ENCODE results near the gene NAA15. TPM values are rescaled to one million over a fixed set of nuclear protein-coding genes. Genes with fewer than 3 reads are reported as not detected.

The NAA15 gene
- total RNA-seq, 1 experiment from 2014 or later = 98.9 TPM

DNA sequence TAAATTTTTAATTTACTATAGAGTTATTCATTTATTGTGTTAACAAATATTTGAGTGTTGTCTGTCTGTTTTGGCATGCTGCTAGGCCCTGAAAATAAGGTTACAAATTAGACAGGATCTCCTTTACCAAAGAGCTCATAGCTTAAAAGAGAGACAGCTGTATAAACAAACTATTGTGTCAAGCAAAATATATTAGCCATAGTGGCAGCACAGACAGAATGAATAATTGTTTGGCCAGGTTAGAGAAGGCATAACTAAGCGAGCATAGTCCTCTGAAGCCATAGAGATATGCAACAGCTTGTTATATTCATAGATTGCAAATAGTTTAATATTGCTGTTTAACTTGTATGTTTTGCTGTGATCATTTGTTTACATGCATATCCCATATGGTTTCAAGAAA is 67.7 kb downstream of the NAA15 start:
- no peak overlapping the region for H3K27ac Mint-ChIP-seq
- peaks cover 66% of the 10 kb centered on the region for H3K36me3 Mint-ChIP-seq
- no peak for ATAC-seq
- H3K9me3 Mint-ChIP-seq = no peaks in the 10 kb centered on the region
- H3K27me3 Mint-ChIP-seq (ENCODE audit: low read depth) = no peaks in the 10 kb centered on the region
- ChIA-PET POLR2A (no interaction called here), CTCF (no interaction called here)
- TF ChIP-seq PRRX2 (CRISPR knock-in tag; IDR thresholded peaks at IDR 0.05) (no peak), NFE2L1 (CRISPR knock-in tag; IDR thresholded peaks at IDR 0.05) (no peak), MXD4 (CRISPR knock-in tag; IDR thresholded peaks at IDR 0.05; ENCODE audit: borderline replicate concordance) (no peak), ZNF396 (CRISPR knock-in tag; IDR thresholded peaks at IDR 0.05; ENCODE audit: borderline replicate concordance) (no peak), GTF2I (CRISPR knock-in tag; conservative IDR thresholded peaks at IDR 0.05) (no peak), ZNF121 (CRISPR knock-in tag; IDR thresholded peaks at IDR 0.05) (no peak), GRHL2 (CRISPR knock-in tag; IDR thresholded peaks at IDR 0.05; ENCODE audit: insufficient replicate concordance, severe bottlenecking) (no peak), SMAD3 (CRISPR knock-in tag; IDR thresholded peaks at IDR 0.05; ENCODE audit: borderline replicate concordance) (no peak), TEAD4 (CRISPR knock-in tag; IDR thresholded peaks at IDR 0.05) (no peak), FOXK1 (CRISPR knock-in tag; IDR thresholded peaks at IDR 0.05) (no peak)
- TF ChIP-seq, protein P1, sequence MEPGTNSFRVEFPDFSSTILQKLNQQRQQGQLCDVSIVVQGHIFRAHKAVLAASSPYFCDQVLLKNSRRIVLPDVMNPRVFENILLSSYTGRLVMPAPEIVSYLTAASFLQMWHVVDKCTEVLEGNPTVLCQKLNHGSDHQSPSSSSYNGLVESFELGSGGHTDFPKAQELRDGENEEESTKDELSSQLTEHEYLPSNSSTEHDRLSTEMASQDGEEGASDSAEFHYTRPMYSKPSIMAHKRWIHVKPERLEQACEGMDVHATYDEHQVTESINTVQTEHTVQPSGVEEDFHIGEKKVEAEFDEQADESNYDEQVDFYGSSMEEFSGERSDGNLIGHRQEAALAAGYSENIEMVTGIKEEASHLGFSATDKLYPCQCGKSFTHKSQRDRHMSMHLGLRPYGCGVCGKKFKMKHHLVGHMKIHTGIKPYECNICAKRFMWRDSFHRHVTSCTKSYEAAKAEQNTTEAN (CRISPR knock-in tag; IDR thresholded peaks at IDR 0.05) = no peak
- TF ChIP-seq, protein P2, sequence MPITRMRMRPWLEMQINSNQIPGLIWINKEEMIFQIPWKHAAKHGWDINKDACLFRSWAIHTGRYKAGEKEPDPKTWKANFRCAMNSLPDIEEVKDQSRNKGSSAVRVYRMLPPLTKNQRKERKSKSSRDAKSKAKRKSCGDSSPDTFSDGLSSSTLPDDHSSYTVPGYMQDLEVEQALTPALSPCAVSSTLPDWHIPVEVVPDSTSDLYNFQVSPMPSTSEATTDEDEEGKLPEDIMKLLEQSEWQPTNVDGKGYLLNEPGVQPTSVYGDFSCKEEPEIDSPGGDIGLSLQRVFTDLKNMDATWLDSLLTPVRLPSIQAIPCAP (CRISPR knock-in tag; IDR thresholded peaks at IDR 0.05) = no peak
- TF ChIP-seq, protein P3, sequence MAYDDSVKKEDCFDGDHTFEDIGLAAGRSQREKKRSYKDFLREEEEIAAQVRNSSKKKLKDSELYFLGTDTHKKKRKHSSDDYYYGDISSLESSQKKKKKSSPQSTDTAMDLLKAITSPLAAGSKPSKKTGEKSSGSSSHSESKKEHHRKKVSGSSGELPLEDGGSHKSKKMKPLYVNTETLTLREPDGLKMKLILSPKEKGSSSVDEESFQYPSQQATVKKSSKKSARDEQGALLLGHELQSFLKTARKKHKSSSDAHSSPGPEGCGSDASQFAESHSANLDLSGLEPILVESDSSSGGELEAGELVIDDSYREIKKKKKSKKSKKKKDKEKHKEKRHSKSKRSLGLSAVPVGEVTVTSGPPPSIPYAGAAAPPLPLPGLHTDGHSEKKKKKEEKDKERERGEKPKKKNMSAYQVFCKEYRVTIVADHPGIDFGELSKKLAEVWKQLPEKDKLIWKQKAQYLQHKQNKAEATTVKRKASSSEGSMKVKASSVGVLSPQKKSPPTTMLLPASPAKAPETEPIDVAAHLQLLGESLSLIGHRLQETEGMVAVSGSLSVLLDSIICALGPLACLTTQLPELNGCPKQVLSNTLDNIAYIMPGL (CRISPR knock-in tag; IDR thresholded peaks at IDR 0.05) = no peak
- TF ChIP-seq, protein P4, sequence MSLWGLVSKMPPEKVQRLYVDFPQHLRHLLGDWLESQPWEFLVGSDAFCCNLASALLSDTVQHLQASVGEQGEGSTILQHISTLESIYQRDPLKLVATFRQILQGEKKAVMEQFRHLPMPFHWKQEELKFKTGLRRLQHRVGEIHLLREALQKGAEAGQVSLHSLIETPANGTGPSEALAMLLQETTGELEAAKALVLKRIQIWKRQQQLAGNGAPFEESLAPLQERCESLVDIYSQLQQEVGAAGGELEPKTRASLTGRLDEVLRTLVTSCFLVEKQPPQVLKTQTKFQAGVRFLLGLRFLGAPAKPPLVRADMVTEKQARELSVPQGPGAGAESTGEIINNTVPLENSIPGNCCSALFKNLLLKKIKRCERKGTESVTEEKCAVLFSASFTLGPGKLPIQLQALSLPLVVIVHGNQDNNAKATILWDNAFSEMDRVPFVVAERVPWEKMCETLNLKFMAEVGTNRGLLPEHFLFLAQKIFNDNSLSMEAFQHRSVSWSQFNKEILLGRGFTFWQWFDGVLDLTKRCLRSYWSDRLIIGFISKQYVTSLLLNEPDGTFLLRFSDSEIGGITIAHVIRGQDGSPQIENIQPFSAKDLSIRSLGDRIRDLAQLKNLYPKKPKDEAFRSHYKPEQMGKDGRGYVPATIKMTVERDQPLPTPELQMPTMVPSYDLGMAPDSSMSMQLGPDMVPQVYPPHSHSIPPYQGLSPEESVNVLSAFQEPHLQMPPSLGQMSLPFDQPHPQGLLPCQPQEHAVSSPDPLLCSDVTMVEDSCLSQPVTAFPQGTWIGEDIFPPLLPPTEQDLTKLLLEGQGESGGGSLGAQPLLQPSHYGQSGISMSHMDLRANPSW (CRISPR knock-in tag; conservative IDR thresholded peaks at IDR 0.05; ENCODE audit: low read depth) = no peak
- no peak for DNase-seq (ENCODE audit: low spot score)
- no peak overlapping the region for H3K4me3 Mint-ChIP-seq
- no peaks in the 10 kb centered on the region for H3K4me1 Mint-ChIP-seq

DNA sequence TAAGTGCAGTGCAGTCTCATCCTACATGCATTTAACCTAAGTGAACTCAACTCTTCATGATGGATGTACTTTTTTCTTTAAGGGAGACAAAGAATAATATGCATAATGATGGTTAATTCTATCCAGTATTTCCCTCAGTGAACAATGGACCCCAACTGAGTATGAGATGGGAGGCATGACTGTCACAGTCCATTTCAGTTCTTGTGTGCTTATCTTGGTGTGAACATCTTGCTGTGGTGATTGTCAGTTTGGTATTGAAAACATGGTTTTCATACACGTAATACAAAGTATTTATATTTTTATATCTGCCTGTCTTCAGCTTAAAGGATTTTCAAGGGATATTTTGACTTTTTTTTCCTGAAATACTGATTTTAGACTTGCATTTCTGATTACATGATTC is 72.9 kb downstream of the NAA15 start:
- POLR2A ChIA-PET = no interaction called here
- no peaks in the 10 kb centered on the region for H3K4me1 Mint-ChIP-seq
- CTCF ChIA-PET = no interaction called here
- no peak for DNase-seq (ENCODE audit: low spot score)
- H3K27me3 Mint-ChIP-seq (ENCODE audit: low read depth) = no peaks in the 10 kb centered on the region
- H3K27ac Mint-ChIP-seq = no peak overlapping the region
- H3K36me3 Mint-ChIP-seq = peaks cover 59% of the 10 kb centered on the region
- no peaks in the 10 kb centered on the region for H3K9me3 Mint-ChIP-seq
- no peak for ATAC-seq
- no peak overlapping the region for H3K4me3 Mint-ChIP-seq
- TF ChIP-seq SMAD4 (CRISPR knock-in tag; IDR thresholded peaks at IDR 0.05) (no peak), TP53 (CRISPR knock-in tag; IDR thresholded peaks at IDR 0.05) (no peak), CREB1 (CRISPR knock-in tag; IDR thresholded peaks at IDR 0.05) (no peak), NFATC4 (CRISPR knock-in tag; IDR thresholded peaks at IDR 0.05) (no peak), ELF4 (CRISPR knock-in tag; IDR thresholded peaks at IDR 0.05; ENCODE audit: low read depth) (no peak), ZBTB21 (CRISPR knock-in tag; IDR thresholded peaks at IDR 0.05; ENCODE audit: borderline replicate concordance) (no peak), ZNF232 (CRISPR knock-in tag; IDR thresholded peaks at IDR 0.05) (no peak)
- TF ChIP-seq, protein P5, sequence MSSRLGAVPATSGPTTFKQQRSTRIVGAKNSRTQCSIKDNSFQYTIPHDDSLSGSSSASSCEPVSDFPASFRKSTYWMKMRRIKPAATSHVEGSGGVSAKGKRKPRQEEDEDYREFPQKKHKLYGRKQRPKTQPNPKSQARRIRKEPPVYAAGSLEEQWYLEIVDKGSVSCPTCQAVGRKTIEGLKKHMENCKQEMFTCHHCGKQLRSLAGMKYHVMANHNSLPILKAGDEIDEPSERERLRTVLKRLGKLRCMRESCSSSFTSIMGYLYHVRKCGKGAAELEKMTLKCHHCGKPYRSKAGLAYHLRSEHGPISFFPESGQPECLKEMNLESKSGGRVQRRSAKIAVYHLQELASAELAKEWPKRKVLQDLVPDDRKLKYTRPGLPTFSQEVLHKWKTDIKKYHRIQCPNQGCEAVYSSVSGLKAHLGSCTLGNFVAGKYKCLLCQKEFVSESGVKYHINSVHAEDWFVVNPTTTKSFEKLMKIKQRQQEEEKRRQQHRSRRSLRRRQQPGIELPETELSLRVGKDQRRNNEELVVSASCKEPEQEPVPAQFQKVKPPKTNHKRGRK (CRISPR knock-in tag; IDR thresholded peaks at IDR 0.05; ENCODE audit: borderline replicate concordance) = no peak
- TF ChIP-seq, protein P4 (CRISPR knock-in tag; conservative IDR thresholded peaks at IDR 0.05; ENCODE audit: low read depth) = no peak
- TF ChIP-seq, protein P6, sequence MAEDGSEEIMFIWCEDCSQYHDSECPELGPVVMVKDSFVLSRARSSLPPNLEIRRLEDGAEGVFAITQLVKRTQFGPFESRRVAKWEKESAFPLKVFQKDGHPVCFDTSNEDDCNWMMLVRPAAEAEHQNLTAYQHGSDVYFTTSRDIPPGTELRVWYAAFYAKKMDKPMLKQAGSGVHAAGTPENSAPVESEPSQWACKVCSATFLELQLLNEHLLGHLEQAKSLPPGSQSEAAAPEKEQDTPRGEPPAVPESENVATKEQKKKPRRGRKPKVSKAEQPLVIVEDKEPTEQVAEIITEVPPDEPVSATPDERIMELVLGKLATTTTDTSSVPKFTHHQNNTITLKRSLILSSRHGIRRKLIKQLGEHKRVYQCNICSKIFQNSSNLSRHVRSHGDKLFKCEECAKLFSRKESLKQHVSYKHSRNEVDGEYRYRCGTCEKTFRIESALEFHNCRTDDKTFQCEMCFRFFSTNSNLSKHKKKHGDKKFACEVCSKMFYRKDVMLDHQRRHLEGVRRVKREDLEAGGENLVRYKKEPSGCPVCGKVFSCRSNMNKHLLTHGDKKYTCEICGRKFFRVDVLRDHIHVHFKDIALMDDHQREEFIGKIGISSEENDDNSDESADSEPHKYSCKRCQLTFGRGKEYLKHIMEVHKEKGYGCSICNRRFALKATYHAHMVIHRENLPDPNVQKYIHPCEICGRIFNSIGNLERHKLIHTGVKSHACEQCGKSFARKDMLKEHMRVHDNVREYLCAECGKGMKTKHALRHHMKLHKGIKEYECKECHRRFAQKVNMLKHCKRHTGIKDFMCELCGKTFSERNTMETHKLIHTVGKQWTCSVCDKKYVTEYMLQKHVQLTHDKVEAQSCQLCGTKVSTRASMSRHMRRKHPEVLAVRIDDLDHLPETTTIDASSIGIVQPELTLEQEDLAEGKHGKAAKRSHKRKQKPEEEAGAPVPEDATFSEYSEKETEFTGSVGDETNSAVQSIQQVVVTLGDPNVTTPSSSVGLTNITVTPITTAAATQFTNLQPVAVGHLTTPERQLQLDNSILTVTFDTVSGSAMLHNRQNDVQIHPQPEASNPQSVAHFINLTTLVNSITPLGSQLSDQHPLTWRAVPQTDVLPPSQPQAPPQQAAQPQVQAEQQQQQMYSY (CRISPR knock-in tag; IDR thresholded peaks at IDR 0.05) = no peak
